ENCODE measurements around the gene ATG2A.

- TF ChIP-seq POLR2A (IDR thresholded peaks at IDR 0.05; ENCODE audit: low read depth, low read length) (no peak), POLR2AphosphoS5 (IDR thresholded peaks at IDR 0.05; ENCODE audit: low read depth, low read length) (no peak), POU2F2 (IDR thresholded peaks at IDR 0.05; ENCODE audit: low read depth, low read length) (no peak), TAF1 (IDR thresholded peaks at IDR 0.05; ENCODE audit: low read depth, low read length) (no peak)
Measured at GRCh38 chr11:64900263-64900678, 16.7 kb downstream of the ATG2A start.

Data from GM12891 (cell line).